HCT116 (cell line): ENCODE measurements around the gene ZSCAN23.

ENCODE experiments used
- CEBPB ChIP-seq: IDR thresholded peaks from 2 replicates; pipeline ENCODE4 v1.6.1; 2012; ENCODE audit warnings: low read depth
- CTCF ChIP-seq, 3 experiments: fragments of 200-600 bp in 1 of 3; sonication (generic) in 1 of 3; IDR thresholded peaks in 2 of 3; conservative IDR thresholded peaks in 1 of 3; 2 replicates each; pipeline ENCODE4 v1.5.1; 2012 to 2017; ENCODE audit warnings: low read depth in 2 of 3, low read length in 2 of 3, antibody characterized with exemption in 1 of 3, borderline replicate concordance in 1 of 3, control low read depth in 1 of 3, mild to moderate bottlenecking in 1 of 3, mixed read lengths in 1 of 3, mixed run types in 1 of 3, moderate library complexity in 1 of 3; ENCODE audit not compliant: insufficient read depth in 1 of 3
- EZH2 ChIP-seq: fragments of 200-600 bp; sonication (generic); IDR thresholded peaks from 2 replicates; pipeline ENCODE4 v1.6.1; 2017; ENCODE audit warnings: antibody characterized with exemption, mixed run types
- MAX ChIP-seq: IDR thresholded peaks from 2 replicates; pipeline ENCODE4 v1.6.1; 2012

GRCh38 chr6:28489366-28490204 lies 46.3 kb upstream of the ZSCAN23 start:
- TF ChIP-seq CTCF (IDR thresholded peaks at IDR 0.05 in 2 of 3, conservative IDR thresholded peaks at IDR 0.05 in 1 of 3; ENCODE audit: borderline replicate concordance in 1 of 3, insufficient read depth in 1 of 3, low read depth in 2 of 3, low read length in 2 of 3) (no peak), EZH2 (no peak), MAX (peak; percentile 56), CEBPB (no peak)
